HepG2 (cell line): ENCODE data around the gene FKBP5. TPM values are rescaled to one million over a fixed set of nuclear protein-coding genes. Genes with fewer than 3 reads are reported as not detected.

Experiments used
- AKAP8 ChIP-seq: sonication (generic); formaldehyde crosslinking; IDR thresholded peaks from 2 replicates; pipeline ENCODE4 v1.5.1; 2020; ENCODE audit warnings: mild to moderate bottlenecking, missing genetic modification reagents
- ERF ChIP-seq: IDR thresholded peaks from 2 replicates; pipeline ENCODE4 v1.6.1; 2018; ENCODE audit warnings: missing biosample characterization, missing genetic modification reagents
- MAZ ChIP-seq, 2 experiments: sonication (generic) in 1 of 2; formaldehyde crosslinking in 1 of 2; IDR thresholded peaks; 2 replicates each; pipeline versions ENCODE4 v1.5.0 to v1.6.1; 2012 to 2020; ENCODE audit warnings: low read depth in 2 of 2, mild to moderate bottlenecking in 2 of 2, borderline replicate concordance in 1 of 2, improper control_type of control experiment in 1 of 2, low read length in 1 of 2, missing genetic modification reagents in 1 of 2, moderate library complexity in 1 of 2
- NFKBIZ ChIP-seq: IDR thresholded peaks from 2 replicates; pipeline ENCODE4 v1.6.1; 2018; ENCODE audit warnings: missing genetic modification reagents, missing compliant biosample characterization
- NR2F2 ChIP-seq: IDR thresholded peaks from 2 replicates; pipeline ENCODE4 v1.6.1; 2012; ENCODE audit warnings: low read depth, inconsistent platforms, borderline replicate concordance
- PATZ1 ChIP-seq: sonication (generic); formaldehyde crosslinking; IDR thresholded peaks from 2 replicates; pipeline ENCODE4 v1.4.0; 2020; ENCODE audit warnings: missing genetic modification reagents
- PHF8 ChIP-seq: sonication (generic); formaldehyde crosslinking; IDR thresholded peaks from 2 replicates; pipeline ENCODE4 v1.5.0; 2020; ENCODE audit warnings: missing genetic modification reagents
- SKI ChIP-seq: fragments of 450-650 bp; IDR thresholded peaks from one replicate; pipeline ENCODE4 v1.6.1; 2018; ENCODE audit warnings: mild to moderate bottlenecking; ENCODE audit not compliant: partially characterized antibody
- TARDBP ChIP-seq: sonication (generic); formaldehyde crosslinking; IDR thresholded peaks from 2 replicates; pipeline ENCODE4 v1.8.0; 2022; ENCODE audit warnings: mild to moderate bottlenecking, missing genetic modification reagents
- ZBTB44 ChIP-seq: sonication (generic); formaldehyde crosslinking; IDR thresholded peaks from 2 replicates; pipeline ENCODE4 v1.4.0; 2020; ENCODE audit warnings: missing genetic modification reagents
- ZMYM4 ChIP-seq: sonication (generic); formaldehyde crosslinking; IDR thresholded peaks from 2 replicates; pipeline ENCODE4 v1.8.1; 2023; ENCODE audit warnings: mild to moderate bottlenecking, missing genetic modification reagents
- ZNF367 ChIP-seq: sonication (generic); formaldehyde crosslinking; IDR thresholded peaks from 2 replicates; pipeline ENCODE4 v1.4.0; 2020; ENCODE audit warnings: missing genetic modification reagents, borderline replicate concordance
- ZNF441 ChIP-seq: sonication (generic); formaldehyde crosslinking; IDR thresholded peaks from 2 replicates; pipeline ENCODE4 v1.7.0; 2021; ENCODE audit warnings: missing genetic modification reagents, borderline replicate concordance
- ZNF503 ChIP-seq: sonication (generic); formaldehyde crosslinking; IDR thresholded peaks from 2 replicates; pipeline ENCODE4 v1.4.0; 2020; ENCODE audit warnings: missing genetic modification reagents
- ZNF512 ChIP-seq: sonication (generic); formaldehyde crosslinking; IDR thresholded peaks from 2 replicates; pipeline ENCODE4 v1.4.0; 2020; ENCODE audit warnings: mild to moderate bottlenecking, missing genetic modification reagents
- ZNF556 ChIP-seq: sonication (generic); formaldehyde crosslinking; IDR thresholded peaks from 2 replicates; pipeline ENCODE4 v1.4.0; 2020; ENCODE audit warnings: mild to moderate bottlenecking, missing genetic modification reagents, borderline replicate concordance
- ZNF580 ChIP-seq: IDR thresholded peaks from 2 replicates; pipeline ENCODE4 v1.6.1; 2016; ENCODE audit warnings: low read depth, borderline replicate concordance
- ZNF776 ChIP-seq: sonication (generic); formaldehyde crosslinking; IDR thresholded peaks from 2 replicates; pipeline ENCODE4 v1.4.0; 2020; ENCODE audit warnings: mild to moderate bottlenecking, missing genetic modification reagents
- ZNF788 ChIP-seq: sonication (generic); formaldehyde crosslinking; IDR thresholded peaks from 2 replicates; pipeline ENCODE4 v1.5.0; 2020; ENCODE audit warnings: mild to moderate bottlenecking, missing genetic modification reagents, borderline replicate concordance
- polyA plus RNA-seq, 8 experiments: library from polyadenylated mRNA; depleted of rRNA in 3 of 8; stranded (reverse) in 7 of 8; unstranded in 1 of 8; fragments of >200 nt; fragmentation: Illumina TruSeq in 4 of 8; extraction: Trizol in 4 of 8; gene quantifications; 2 replicates each; pipeline versions ENCODE4 v1.2.1 to v1.2.3, GENCODE V29; 2011 to 2016; ENCODE audit warnings: low read depth in 4 of 8, missing spikeins in 1 of 8, mixed read lengths in 1 of 8; ENCODE audit not compliant: insufficient read depth in 1 of 8
- total RNA-seq, 5 experiments: library from RNA; depleted of rRNA; stranded (reverse); fragments of >200 nt; fragmentation: Illumina TruSeq; extraction: Trizol; gene quantifications; 2 replicates each; pipeline ENCODE4 v1.2.3, GENCODE V29; 2016; ENCODE audit warnings: low read depth in 1 of 5

The FKBP5 gene
- total and polyA plus RNA-seq, 2 of the 13 experiments (the other 11 are each of a cell fraction or from before 2014, with no cell fraction given), result 8.0 to 17.4 TPM

DNA sequence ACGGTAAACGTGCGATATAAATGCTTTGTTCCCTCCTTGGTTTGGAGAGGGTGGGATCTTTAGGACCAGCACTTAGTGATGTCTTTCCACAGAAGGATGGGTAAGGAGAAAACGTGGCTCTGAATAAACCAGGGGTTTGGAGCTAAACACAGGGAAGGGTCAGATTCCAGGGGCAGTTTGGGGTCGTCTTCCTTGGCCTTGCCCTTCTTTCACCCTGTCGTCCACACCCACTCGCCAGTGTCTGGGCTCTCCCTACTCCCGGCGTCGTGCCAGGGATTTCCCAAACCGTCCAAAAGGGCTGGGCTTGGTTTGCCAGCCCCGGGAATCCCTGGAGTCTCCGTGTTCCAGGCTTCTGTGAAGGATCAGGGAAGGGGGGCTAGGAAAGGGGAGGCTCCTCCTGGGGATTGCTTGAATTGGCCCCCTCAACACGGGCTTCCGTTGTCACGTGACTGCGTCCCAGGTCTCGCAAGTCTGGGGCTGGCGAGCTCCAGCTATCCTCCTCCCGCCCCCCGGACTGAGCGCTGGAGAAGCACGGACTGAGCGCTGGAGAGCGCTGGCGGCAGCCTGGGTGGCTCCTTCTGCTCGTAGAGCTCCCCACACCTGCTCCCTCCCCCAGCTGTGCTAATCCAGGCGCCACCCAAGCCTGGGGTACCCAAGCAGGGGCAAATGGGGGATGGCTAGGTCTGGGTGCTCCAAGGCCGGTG is 38.7 kb upstream of the FKBP5 start (continued):
- 0 out of 2 replicates have a peak, but pooled peaks have one; percentile 54 for TF ChIP-seq ZNF512 (CRISPR knock-in tag)
- TF ChIP-seq ZMYM4 (CRISPR knock-in tag), result no peak
- TF ChIP-seq TARDBP (CRISPR knock-in tag), result no peak
- TF ChIP-seq PHF8 (CRISPR knock-in tag), result peak; percentile 67
- TF ChIP-seq NR2F2, result no peak
- TF ChIP-seq ZNF580, result 0 out of 2 replicates have a peak, but pooled peaks have one; percentile 4
- no peak for TF ChIP-seq ZNF503 (CRISPR knock-in tag)
- TF ChIP-seq ZBTB44 (CRISPR knock-in tag), result no peak
- 0 out of 2 replicates have a peak, but pooled peaks have one; percentile 12 for TF ChIP-seq ZNF367 (CRISPR knock-in tag)
- TF ChIP-seq PATZ1 (CRISPR knock-in tag), result peak; percentile 80
- TF ChIP-seq ZNF788, result peak; percentile 53; the same call in 1 of the 2 replicates
- TF ChIP-seq ERF (CRISPR knock-in tag), result no peak; the same call in 1 of the 2 replicates
- peak; percentile 84; the same call in 1 of the 2 replicates for TF ChIP-seq ZNF776 (CRISPR knock-in tag)
- TF ChIP-seq ZNF556 (CRISPR knock-in tag), result peak; percentile 63; the same call in 1 of the 2 replicates
- TF ChIP-seq NFKBIZ (CRISPR knock-in tag), result no peak
- no peak for TF ChIP-seq SKI
- no peak for TF ChIP-seq ZNF441 (CRISPR knock-in tag)
- no peak for TF ChIP-seq MAZ (IDR thresholded peaks at IDR 0.05; ENCODE audit: borderline replicate concordance, low read depth, low read length)
- peak; percentile 12; the same call in 1 of the 2 replicates for TF ChIP-seq MAZ (CRISPR knock-in tag; IDR thresholded peaks at IDR 0.05; ENCODE audit: low read depth)
- no peak for TF ChIP-seq AKAP8 (CRISPR knock-in tag)
